HG03521 (cell line): Measurements from ENCODE around the gene RAI1.
A peak's percentile ranks its signal among the peaks of the same experiment; 100 is the strongest.
"Not testable (repeated sequence)": the region's sequence is repeated elsewhere in the genome, so short reads cannot be mapped to it uniquely, and the experiment has no call there.

Experiments used
- ATAC-seq: cut with Tn5 transposase; IDR thresholded peaks from one replicate; pipeline ENCODE4 v1.9.1; 2021; ENCODE audit warnings: mild to moderate bottlenecking, moderate library complexity; ENCODE audit not compliant: unreplicated experiment

RAI1 gene

GRCh38 chr17:17681187-17681743 is at the start of gene RAI1:
Gene RAI1, plus strand, starts transcription at chr17:17681458. Its CDS starts 111,491 bp downstream, at chr17:17792949.
- ATAC-seq: peak; percentile 45

GRCh38 chr17:17632690-17633089 is 48.6 kb upstream of the RAI1 start:
- not testable (repeated sequence) for ATAC-seq

- no peak for ATAC-seq
Observed at GRCh38 chr17:17633310-17633709, 47.9 kb upstream of the RAI1 start.

- ATAC-seq: no peak
Observed at GRCh38 chr17:17635126-17635525, 46.1 kb upstream of the RAI1 start.

- ATAC-seq: not testable (repeated sequence)
Observed at GRCh38 chr17:17635537-17636271, 45.6 kb upstream of the RAI1 start.

- no peak for ATAC-seq
Observed at GRCh38 chr17:17636272-17636885, 44.9 kb upstream of the RAI1 start.

- ATAC-seq: no peak
Observed at GRCh38 chr17:17638467-17638866, 42.8 kb upstream of the RAI1 start.

GRCh38 chr17:17639661-17640270 is 41.5 kb upstream of the RAI1 start:
- not testable (repeated sequence) for ATAC-seq

GRCh38 chr17:17641621-17642409 is 39.4 kb upstream of the RAI1 start:
- no peak for ATAC-seq

- not testable (repeated sequence) for ATAC-seq
Observed at GRCh38 chr17:17645148-17645547, 36.1 kb upstream of the RAI1 start.

- no peak for ATAC-seq
Observed at GRCh38 chr17:17645961-17646360, 35.3 kb upstream of the RAI1 start.

- no peak for ATAC-seq
Observed at GRCh38 chr17:17647524-17648178, 33.6 kb upstream of the RAI1 start.

GRCh38 chr17:17648762-17649161 is 32.5 kb upstream of the RAI1 start:
- no peak for ATAC-seq

GRCh38 chr17:17650959-17651358 is 30.3 kb upstream of the RAI1 start:
- no peak for ATAC-seq

- no peak for ATAC-seq
Observed at GRCh38 chr17:17653343-17653742, 27.9 kb upstream of the RAI1 start.

GRCh38 chr17:17659340-17659739 is 21.9 kb upstream of the RAI1 start:
- no peak for ATAC-seq

- ATAC-seq: no peak
Observed at GRCh38 chr17:17661134-17661533, 20.1 kb upstream of the RAI1 start.

GRCh38 chr17:17661834-17662385 is 19.3 kb upstream of the RAI1 start:
- ATAC-seq: no peak

- peak; percentile 91 for ATAC-seq
Observed at GRCh38 chr17:17663160-17664063, 17.8 kb upstream of the RAI1 start.
